Daoy (cell line): Measurements from ENCODE around the gene HGFAC. TPM values are rescaled to one million over a fixed set of nuclear protein-coding genes. Genes with fewer than 3 reads are reported as not detected.

Source experiments
- total RNA-seq: library from RNA; depleted of rRNA; stranded (reverse); fragments of >200 nt; shearing (Covaris generic); gene quantifications from 2 replicates; pipeline ENCODE4 v1.2.3, GENCODE V29; 2014; rRNA removed

Gene HGFAC
- total RNA-seq, 1 experiment from 2014 or later, result not detected

Other genes with a start within 250 kb of the HGFAC start
- 0.23 and 0.42 TPM in 2 replicates for gene MSANTD1, start 192.8 kb upstream of the HGFAC start, total RNA-seq
- 15.1 and 38.9 TPM in 2 replicates for gene RGS12, start 148.9 kb upstream of the HGFAC start, total RNA-seq
- 0.11 and 2.0 TPM in 2 replicates for gene DOK7, start 21.3 kb downstream of the HGFAC start, total RNA-seq
- gene LRPAP1, start 90.5 kb downstream of the HGFAC start, total RNA-seq, result 110 and 113 TPM in 2 replicates